NCI-H2196 treated with DMSO at 0.1 percent for 48 hours (cell line): ENCODE results near the gene TGM4.

Experiments used
- DNase-seq: peaks from one replicate; lab custom pipeline; 2025; ENCODE audit not compliant: unreplicated experiment; lab: John Stamatoyannopoulos, UW

Gene TGM4

GRCh38 chr3:44950275-44950734, 75.9 kb downstream of the TGM4 start:
- DNase-seq, result no peak

GRCh38 chr3:44952689-44953088, 78.3 kb downstream of the TGM4 start:
- DNase-seq, result no peak

GRCh38 chr3:44954304-44954703, 79.9 kb downstream of the TGM4 start:
- DNase-seq, result no peak

- DNase-seq, result no peak
These were observed 80.6 kb downstream of the TGM4 start for GRCh38 chr3:44954962-44955361.

- DNase-seq, result no peak
These were observed 81.5 kb downstream of the TGM4 start for GRCh38 chr3:44955917-44956316.

GRCh38 chr3:44957986-44958385, 83.6 kb downstream of the TGM4 start:
- DNase-seq, result no peak

- no peak for DNase-seq
These were observed 84.0 kb downstream of the TGM4 start for GRCh38 chr3:44958386-44958785.

GRCh38 chr3:44960387-44961026, 86.1 kb downstream of the TGM4 start:
- DNase-seq, result no peak

- DNase-seq, result no peak
These were observed 87.5 kb downstream of the TGM4 start for GRCh38 chr3:44961888-44962287.

GRCh38 chr3:44962621-44963393, 88.4 kb downstream of the TGM4 start:
- no peak for DNase-seq

GRCh38 chr3:44963571-44964325, 89.3 kb downstream of the TGM4 start:
- DNase-seq, result no peak
